HG02840 (cell line): ENCODE measurements around the gene SH2D3C.

ENCODE experiments used
- ATAC-seq: cut with Tn5 transposase; IDR thresholded peaks from one replicate; pipeline ENCODE4 v1.9.1; 2021; ENCODE audit warnings: mild to moderate bottlenecking, moderate library complexity, moderate number of reproducible peaks; ENCODE audit not compliant: unreplicated experiment, low FRiP score

Gene SH2D3C

DNA sequence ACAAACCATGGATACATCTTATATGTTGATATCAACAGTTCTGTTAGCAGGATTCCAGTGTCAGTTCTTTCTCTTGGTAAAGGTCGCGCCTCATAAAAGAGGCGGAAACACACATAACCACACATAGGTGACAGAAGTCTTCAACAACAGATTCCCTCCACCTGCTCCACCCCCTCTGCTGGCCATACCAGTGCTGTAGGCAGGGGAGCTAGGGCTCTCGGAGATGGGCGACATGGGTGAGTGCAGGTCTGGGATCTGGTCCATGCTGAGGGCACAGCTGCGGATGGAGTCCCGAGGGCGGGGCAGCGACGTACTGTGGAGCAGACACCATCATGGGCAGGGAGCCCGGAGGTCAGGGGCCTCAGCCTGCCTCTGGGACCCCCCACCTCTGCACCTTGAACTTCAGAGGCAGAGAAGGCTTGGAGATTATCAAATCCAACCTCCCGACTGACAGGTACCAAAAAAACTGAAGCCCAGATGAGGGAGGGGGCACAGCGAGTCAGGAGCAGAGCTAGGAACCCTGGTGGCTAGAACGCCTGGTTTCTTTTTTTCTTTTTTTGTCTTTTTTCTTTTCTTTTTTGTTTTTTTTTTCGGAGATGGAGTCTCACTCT lies 31.4 kb downstream of the SH2D3C start:
- no peak for ATAC-seq

- no peak for ATAC-seq
Observed at GRCh38 chr9:127744398-127745110, 33.9 kb downstream of the SH2D3C start.

- no peak for ATAC-seq
Observed at GRCh38 chr9:127742435-127743088, 35.9 kb downstream of the SH2D3C start.

GRCh38 chr9:127741831-127742434 lies 36.5 kb downstream of the SH2D3C start:
- ATAC-seq: no peak

- ATAC-seq: no peak
Observed at GRCh38 chr9:127739614-127740330, 38.7 kb downstream of the SH2D3C start.

GRCh38 chr9:127738666-127739065 lies 39.8 kb downstream of the SH2D3C start:
- ATAC-seq: no peak

GRCh38 chr9:127735530-127736185 lies 42.8 kb downstream of the SH2D3C start:
- ATAC-seq: no peak

DNA sequence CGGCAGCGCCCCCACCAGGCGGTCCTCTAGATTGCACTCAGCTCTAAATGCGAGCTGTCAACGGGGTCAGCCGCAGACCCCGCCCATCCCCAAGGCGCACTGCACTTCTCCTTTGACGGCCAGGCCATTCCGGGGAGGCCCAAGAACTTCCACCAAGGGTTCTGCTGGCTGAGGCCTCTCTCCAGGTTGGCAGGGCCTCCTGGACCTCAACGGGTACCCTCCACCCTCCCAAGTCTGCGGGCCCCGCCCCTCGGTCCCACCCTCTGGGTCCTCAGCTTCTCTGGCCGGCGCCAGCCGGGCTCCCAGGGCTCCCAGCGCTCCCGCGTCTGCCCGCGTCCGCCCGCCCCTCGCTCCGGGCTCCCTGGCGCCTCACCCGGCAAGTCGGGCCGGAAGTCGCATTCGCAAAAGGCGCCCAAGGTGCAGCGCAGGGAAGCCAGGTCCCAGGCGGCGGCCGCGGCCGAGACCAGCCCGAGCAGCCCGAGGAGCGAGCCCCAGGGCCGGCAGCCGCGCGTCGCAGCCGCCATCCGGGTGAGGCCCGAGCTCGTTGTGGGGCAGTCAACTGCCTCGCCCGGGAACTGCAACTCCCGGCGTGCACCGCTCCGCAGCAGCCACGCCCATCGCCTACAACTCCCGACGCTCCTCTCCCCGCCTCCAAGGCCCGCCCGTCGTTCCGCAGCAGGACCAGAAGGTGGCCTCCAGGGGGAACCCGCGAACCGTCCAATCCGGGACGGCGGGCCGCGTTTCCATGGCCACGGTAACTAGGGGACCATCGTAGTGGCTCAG lies 43.5 kb downstream of the SH2D3C start, which contains the start of gene TOR2A:
TOR2A (minus strand) TSS at position 548 of the 783 bp plus-strand sequence; CDS start at position 524, 24 bp downstream.
- peak; percentile 82 for ATAC-seq

GRCh38 chr9:127734247-127734746 lies 44.2 kb downstream of the SH2D3C start:
- no peak for ATAC-seq

GRCh38 chr9:127733614-127734013 lies 44.9 kb downstream of the SH2D3C start:
- no peak for ATAC-seq

GRCh38 chr9:127732444-127732843 lies 46.0 kb downstream of the SH2D3C start:
- ATAC-seq: no peak

DNA sequence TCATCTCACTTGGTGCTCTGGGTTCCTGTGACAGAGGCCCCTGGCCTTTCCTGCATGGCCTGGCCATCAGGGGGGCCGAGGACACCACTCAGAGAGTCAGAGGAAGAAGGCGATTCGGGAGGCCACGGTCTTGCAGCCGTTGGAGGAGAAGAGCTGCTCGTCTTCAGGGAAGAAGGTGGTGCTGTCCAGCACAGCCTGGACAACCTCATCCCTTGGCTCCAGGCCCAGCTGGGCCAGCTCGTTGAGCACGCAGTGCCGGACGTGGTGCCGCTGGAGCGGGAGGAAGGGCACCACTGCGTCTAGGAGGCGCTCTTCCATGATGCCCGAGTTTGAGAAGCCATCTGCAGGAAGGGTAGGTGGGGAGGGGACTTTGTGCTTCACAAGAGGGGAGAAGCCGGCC lies 46.5 kb downstream of the SH2D3C start:
- no peak for ATAC-seq

DNA sequence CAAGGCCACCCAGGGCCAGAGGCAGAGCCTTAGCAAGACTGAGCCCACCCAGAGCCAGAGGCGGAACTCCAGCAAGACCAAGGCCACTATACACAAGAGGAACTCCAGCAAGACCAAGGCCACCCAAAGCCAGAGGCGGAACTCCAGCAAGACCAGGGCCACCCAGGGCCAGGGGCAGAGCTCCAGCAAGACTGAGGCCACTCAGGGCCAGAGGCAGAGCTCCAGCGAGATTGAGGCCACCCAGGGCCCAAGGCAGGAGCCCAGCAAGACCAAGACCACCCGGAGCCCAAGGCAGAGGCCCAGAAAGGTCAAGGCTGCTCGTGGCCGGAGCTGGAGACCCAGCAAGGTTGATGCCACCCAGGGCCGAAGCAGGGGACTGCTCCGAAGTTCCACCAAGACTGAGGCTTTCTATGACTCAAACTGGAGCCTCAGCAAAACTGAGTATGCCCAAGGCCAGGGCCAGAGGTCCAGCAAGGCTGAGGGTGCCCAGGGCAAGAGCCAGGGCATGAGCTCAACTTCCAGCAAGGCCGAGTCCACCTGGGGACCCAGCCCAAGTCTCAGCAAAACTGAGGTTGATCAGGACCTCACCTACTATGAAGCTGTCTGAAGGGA lies 47.6 kb downstream of the SH2D3C start:
- no peak for ATAC-seq

GRCh38 chr9:127730262-127730661 lies 48.2 kb downstream of the SH2D3C start:
- ATAC-seq: no peak

DNA sequence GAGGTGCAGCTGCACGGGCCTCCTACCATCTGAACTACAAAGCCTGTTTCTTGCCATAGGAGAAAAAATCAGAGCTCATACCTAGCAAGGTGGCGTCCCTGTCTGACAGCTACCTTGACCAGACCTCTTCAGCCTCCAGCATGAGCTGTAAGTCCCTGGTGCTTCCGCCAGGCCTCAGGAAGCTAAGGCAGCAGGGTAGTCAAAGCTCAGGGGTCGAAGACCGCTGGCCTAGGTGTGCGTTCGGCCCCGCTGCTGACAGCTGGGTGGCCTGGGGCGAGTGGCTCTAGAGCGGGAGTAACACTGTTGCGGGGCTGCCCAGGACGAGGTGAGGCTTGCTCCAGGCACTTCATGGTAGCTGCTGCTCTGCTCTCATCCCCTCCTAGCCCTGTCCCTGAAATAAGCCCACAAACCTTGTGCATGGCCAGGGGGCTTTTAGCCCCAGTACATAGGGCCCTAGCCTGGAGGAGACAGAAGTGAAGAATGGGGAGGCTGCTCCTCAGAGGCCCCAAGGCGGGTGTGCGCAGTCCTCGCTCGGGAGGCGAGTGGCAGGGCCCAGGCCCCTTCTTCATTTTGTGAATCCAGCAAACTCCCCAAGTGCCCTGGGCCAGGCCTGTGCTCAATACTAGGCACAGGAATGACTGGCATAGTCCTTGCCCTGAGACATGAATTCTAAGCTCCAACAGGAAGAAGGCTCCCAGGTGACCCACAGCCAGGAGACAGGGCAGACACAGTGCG lies 48.8 kb downstream of the SH2D3C start:
- ATAC-seq: no peak

GRCh38 chr9:127728808-127729207 lies 49.7 kb downstream of the SH2D3C start:
- no peak for ATAC-seq

DNA sequence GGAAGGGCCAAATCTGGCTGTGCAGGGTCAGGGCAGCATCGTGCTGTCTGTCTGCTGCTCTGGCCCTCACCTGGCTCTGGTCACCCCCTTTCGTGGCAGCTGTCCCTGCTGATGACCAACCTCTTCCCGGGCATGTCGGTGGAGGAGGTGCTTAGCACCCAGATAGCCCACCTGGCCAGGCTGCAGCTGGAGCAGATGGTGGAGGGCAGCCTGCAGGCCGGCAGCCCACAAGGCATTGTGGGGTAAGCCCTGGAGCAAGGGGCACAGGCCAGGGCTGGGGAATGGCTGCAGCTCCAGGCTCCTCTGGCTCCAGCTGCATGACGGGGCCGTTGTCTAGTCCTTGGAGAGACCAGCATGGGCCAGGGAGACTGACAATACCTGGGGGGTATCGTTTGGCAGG lies 51.6 kb downstream of the SH2D3C start:
- no peak for ATAC-seq

GRCh38 chr9:127724012-127724411 lies 54.5 kb downstream of the SH2D3C start:
- no peak for ATAC-seq
